Gastrocnemius medialis (tissue), 4 donors: ENCODE results near the gene ARRDC5. TPM values are rescaled to one million over a fixed set of nuclear protein-coding genes. Genes with fewer than 3 reads are reported as not detected.
"Not testable (repeated sequence)": the region's sequence is repeated elsewhere in the genome, so short reads cannot be mapped to it uniquely, and the experiment has no call there.

Experiments used
- ATAC-seq, 2 donors: fragments of 150-250 bp; one replicate each; pipeline ENCODE4 v1.9.1; 2016
- DNase-seq, 2 donors: peaks; one replicate each; pipeline ENCODE4 v3.0.0-alpha.2; 2019
- H3K27ac ChIP-seq, 4 donors: fragments of 200-600 bp; sonication (generic); 1 replicate in 1 of 4; 2 replicates in 3 of 4; pipeline ENCODE4 v1.5.1; 2016 to 2018; ENCODE audit warnings: mild to moderate bottlenecking in 2 of 4, moderate library complexity in 1 of 4
- H3K27me3 ChIP-seq, 3 donors: fragments of 200-600 bp; sonication (generic) in 2 of 3; 1 replicate in 1 of 3; 2 replicates in 2 of 3; pipeline versions ENCODE4 v1.5.1 to v1.6.0; 2016 to 2019; ENCODE audit warnings: mild to moderate bottlenecking in 1 of 3, moderate library complexity in 1 of 3
- H3K36me3 ChIP-seq, 2 donors: fragments of 200-600 bp; sonication (generic) in 1 of 2; one replicate each; pipeline ENCODE4 v1.5.1; 2017 to 2018
- H3K4me1 ChIP-seq, 2 donors: fragments of 200-600 bp; sonication (generic) in 1 of 2; one replicate each; pipeline ENCODE4 v1.5.1; 2016 to 2017; ENCODE audit warnings: mild to moderate bottlenecking in 2 of 2
- H3K4me3 ChIP-seq, 4 donors: fragments of 200-600 bp; sonication (generic) in 3 of 4; 1 replicate in 1 of 4; 2 replicates in 3 of 4; pipeline ENCODE4 v1.5.1; 2016 to 2019; ENCODE audit warnings: mild to moderate bottlenecking in 2 of 4
- H3K9me3 ChIP-seq, 3 donors: fragments of 200-600 bp; sonication (generic) in 2 of 3; 1 replicate in 1 of 3; 2 replicates in 2 of 3; pipeline ENCODE4 v1.5.1; 2016 to 2019
- POLR2A ChIP-seq, 2 donors: fragments of 450-650 bp; IDR thresholded peaks; one replicate each; pipeline ENCODE4 v1.6.1; 2017; ENCODE audit warnings: antibody characterized with exemption in 2 of 2, mild to moderate bottlenecking in 2 of 2, moderate library complexity in 2 of 2
- in situ Hi-C, 4 donors: fragments of 200-750 bp; cut with MboI; loops; one replicate each; pipeline versions ENCODE4 v1.15.0 to v1.8.0; 2017; ENCODE audit warnings: low sequenced_read_pairs in 4 of 4
- intact Hi-C: fragments of 100-400 bp; cut with DNase I; formaldehyde crosslinking; loops from one replicate; pipeline ENCODE4 v1.15.1; 2023; ENCODE audit warnings: low total_unique reads
- total RNA-seq, 4 donors: library from RNA; depleted of rRNA; stranded (reverse); fragments of >200 nt; gene quantifications; one replicate each; pipeline versions ENCODE4 v1.1.0 to v1.2.3, GENCODE V29; 2016
- TF ChIP-seq, protein P1 (sequence below), 5 experiments: fragments of 450-650 bp in 3 of 5; fragments of 200-600 bp in 2 of 5; sonication (generic) in 2 of 5; IDR thresholded peaks in 4 of 5; conservative IDR thresholded peaks in 1 of 5; 1 replicate in 4 of 5; 2 replicates in 1 of 5; pipeline ENCODE4 v1.5.1; 2016 to 2019; ENCODE audit warnings: antibody characterized with exemption in 5 of 5, mild to moderate bottlenecking in 3 of 5, moderate library complexity in 3 of 5

ARRDC5 gene
- total RNA-seq, 4 donors from 2014 or later = not detected

DNA sequence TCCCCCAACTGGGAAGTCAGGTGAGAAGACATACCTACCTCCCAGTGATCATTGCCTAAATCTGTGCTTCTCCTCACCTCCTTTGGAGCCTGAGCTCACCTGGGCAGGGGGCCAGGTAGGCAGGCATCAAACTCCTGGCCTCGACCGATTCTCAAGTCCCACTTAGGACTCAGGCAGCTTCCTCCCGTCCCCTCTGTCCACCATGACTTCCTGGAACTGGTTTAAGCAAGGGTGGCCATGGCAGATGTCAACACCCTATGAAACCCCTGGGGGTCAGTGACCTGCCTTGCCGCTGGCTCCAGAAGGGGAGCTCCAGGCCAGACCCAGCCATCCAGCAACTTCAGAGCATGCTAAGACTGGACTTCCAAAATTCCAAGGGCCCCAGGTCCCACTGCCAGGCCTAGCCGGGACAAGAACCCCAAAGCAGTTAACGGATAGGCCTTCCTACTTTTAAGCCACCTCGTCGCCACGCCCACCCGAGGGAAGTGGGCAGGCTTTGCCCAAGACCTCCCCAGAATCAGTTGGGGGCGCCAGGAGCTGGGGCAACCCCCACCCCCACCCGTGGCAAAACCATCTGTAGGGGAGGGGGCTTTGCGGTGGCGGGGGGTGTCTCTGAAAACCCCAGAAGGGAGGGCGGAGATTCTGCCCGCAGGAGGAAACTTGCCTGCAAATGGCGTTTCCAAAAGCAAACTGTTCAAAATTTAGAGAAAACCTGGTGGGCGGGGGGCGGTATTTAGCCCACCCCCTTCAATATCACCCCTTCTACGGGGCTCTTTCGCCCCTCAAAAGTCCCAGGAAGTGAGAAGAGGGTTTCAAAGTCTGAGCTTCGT is 35.9 kb downstream of the ARRDC5 start:
- H3K36me3 ChIP-seq = no peaks in the 10 kb centered on the region
- TF ChIP-seq, protein P1, sequence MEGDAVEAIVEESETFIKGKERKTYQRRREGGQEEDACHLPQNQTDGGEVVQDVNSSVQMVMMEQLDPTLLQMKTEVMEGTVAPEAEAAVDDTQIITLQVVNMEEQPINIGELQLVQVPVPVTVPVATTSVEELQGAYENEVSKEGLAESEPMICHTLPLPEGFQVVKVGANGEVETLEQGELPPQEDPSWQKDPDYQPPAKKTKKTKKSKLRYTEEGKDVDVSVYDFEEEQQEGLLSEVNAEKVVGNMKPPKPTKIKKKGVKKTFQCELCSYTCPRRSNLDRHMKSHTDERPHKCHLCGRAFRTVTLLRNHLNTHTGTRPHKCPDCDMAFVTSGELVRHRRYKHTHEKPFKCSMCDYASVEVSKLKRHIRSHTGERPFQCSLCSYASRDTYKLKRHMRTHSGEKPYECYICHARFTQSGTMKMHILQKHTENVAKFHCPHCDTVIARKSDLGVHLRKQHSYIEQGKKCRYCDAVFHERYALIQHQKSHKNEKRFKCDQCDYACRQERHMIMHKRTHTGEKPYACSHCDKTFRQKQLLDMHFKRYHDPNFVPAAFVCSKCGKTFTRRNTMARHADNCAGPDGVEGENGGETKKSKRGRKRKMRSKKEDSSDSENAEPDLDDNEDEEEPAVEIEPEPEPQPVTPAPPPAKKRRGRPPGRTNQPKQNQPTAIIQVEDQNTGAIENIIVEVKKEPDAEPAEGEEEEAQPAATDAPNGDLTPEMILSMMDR (IDR thresholded peaks at IDR 0.05 in 4 of 5, conservative IDR thresholded peaks at IDR 0.05 in 1 of 5) = no peak
- no peak for TF ChIP-seq POLR2A (IDR thresholded peaks at IDR 0.05)
- in situ Hi-C loops (no loop called here), intact Hi-C loops (loop anchor here (5.0 kb wide), 1 partner anchor 55 kb away; no protein-coding TSS in a partner anchor)
- DNase-seq (peak in 1 of 2 donors; percentile 54), ATAC-seq (peak; percentile 7 to 16)
- no peaks in the 10 kb centered on the region for H3K9me3 ChIP-seq
- peak overlapping the region; percentile 68 to 87 (median 82) for H3K4me3 ChIP-seq
- peaks cover 5 to 14% of the 10 kb centered on the region in 2 donors for H3K4me1 ChIP-seq
- no peaks in the 10 kb centered on the region for H3K27me3 ChIP-seq
- H3K27ac ChIP-seq = peak overlapping the region; percentile 87 to 93 (median 91)

DNA sequence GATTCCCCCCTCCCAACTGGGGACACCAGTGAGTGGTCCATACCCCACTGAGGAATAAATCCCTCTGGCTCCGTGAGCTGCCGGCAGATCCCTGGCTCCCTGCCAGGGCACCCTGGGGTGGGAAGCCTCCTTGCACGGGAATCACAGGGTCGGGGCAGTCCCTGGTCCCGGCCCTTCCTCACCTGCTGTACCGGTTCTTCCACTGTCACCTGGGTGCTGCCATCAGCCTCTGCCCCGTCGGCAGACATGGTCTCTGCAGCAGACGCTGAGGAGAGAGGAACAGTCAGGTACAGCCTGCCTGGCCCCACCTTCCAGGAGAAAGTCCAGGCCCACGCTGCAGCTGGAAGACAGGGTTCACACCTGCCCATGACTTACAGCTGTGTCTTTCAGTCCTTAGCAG is 41.5 kb downstream of the ARRDC5 start:
- Histone ChIP-seq H3K4me3 (no peak overlapping the region), H3K9me3 (no peaks in the 10 kb centered on the region), H3K27ac (no peak overlapping the region), H3K4me1 (peaks cover under 1 to 2% of the 10 kb centered on the region in 2 donors), H3K27me3 (no peaks in the 10 kb centered on the region), H3K36me3 (peaks cover 0 to 52% of the 10 kb centered on the region in 2 donors)
- DNase-seq (no peak), ATAC-seq (no peak)
- in situ Hi-C loops (no loop called here), intact Hi-C loops (no loop called here)
- no peak for TF ChIP-seq POLR2A (IDR thresholded peaks at IDR 0.05)
- TF ChIP-seq, protein P1 (IDR thresholded peaks at IDR 0.05 in 4 of 5, conservative IDR thresholded peaks at IDR 0.05 in 1 of 5) = no peak

DNA sequence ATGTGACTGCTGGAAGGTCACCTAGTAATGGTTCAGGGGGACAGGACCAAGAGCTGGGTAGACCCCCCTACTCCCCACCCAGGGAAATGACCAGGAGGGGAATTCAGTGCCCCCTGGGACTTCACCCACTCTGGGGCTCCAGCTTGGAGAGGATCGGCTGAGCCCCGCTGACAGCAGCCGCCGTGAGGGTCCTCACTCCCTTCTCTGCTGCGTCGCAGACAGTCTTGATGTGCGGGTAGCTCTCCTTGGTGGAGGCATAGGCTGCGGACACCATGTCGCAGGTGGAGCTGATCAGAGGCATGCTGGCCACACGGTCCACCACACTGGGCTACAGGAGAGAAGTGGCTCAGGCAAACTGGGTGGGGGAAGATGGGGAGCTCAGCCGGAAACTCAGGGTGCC is 43.0 kb downstream of the ARRDC5 start:
- Histone ChIP-seq H3K4me3 (no peak overlapping the region), H3K4me1 (no peaks in the 10 kb centered on the region), H3K27me3 (no peaks in the 10 kb centered on the region), H3K36me3 (peaks cover 0 to 62% of the 10 kb centered on the region in 2 donors), H3K9me3 (no peaks in the 10 kb centered on the region), H3K27ac (no peak overlapping the region)
- ATAC-seq (no peak), DNase-seq (no peak)
- in situ Hi-C loops (loop anchor here in 1 of 4 donors (10.0 kb wide), 1 partner anchor 55 kb away; no protein-coding TSS in a partner anchor), intact Hi-C loops (no loop called here)
- TF ChIP-seq POLR2A (IDR thresholded peaks at IDR 0.05) = no peak
- TF ChIP-seq, protein P1 (IDR thresholded peaks at IDR 0.05 in 4 of 5, conservative IDR thresholded peaks at IDR 0.05 in 1 of 5) = no peak

DNA sequence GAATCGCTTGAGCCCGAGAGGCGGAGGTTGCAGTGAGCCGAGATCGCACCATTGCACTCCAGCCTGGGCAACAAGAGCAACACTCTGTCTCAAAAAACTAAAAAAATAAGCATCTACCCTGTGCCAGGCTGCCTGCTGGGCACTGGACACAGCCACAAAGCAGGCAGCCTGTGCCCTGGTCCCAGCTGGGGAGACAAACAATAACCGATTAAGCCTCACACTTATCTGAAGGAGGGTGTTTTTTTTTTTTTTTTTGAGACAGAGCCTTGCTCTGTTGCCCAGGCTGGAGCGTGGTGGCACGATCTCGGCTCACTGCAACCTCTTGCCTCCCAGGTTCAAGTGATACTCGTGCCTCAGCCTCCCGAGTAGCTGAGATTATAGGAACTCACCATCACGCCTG is 46.2 kb downstream of the ARRDC5 start:
- H3K27ac ChIP-seq, ATAC-seq, DNase-seq, H3K4me3 ChIP-seq, H3K4me1 ChIP-seq, H3K9me3 ChIP-seq, H3K27me3 ChIP-seq, intact Hi-C loops: not testable (repeated sequence)
- H3K36me3 ChIP-seq = peaks cover 0 to 67% of the 10 kb centered on the region in 2 donors
- in situ Hi-C loops = loop anchor here in 1 of 4 donors (10.0 kb wide), 1 partner anchor 52 kb away; no protein-coding TSS in a partner anchor

DNA sequence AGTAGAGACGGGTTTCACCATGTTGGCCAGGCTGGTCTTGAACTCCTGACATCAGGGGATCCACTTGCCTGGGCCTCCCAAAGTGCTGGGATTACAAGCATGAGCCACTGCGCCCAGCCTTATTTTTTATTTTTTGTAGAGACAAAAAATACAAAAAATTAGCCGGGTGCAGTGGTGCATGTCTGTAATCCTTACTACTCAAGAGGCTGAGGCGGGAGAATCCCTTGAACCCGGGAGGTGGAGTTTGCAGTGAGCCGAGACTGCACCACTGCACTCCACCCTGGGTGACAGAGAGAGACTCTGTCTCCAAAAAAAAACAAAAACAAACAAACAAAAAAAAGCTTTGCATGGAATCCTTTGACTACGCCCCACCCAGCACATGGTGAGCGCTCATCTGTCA is 49.2 kb downstream of the ARRDC5 start:
- H3K9me3 ChIP-seq, ATAC-seq, H3K4me1 ChIP-seq, H3K27ac ChIP-seq, DNase-seq, H3K27me3 ChIP-seq, H3K4me3 ChIP-seq: not testable (repeated sequence)
- in situ Hi-C loops = loop anchor here in 2 of 4 donors (5.0 to 10.0 kb wide), 2 partner anchors 46 to 49 kb away; no protein-coding TSS in a partner anchor
- intact Hi-C loops = loop anchor here (5.0 kb wide), 1 partner anchor 121 kb away; no protein-coding TSS in a partner anchor
- peaks cover 0 to 59% of the 10 kb centered on the region in 2 donors for H3K36me3 ChIP-seq
